NCI-H1694 (cell line): ENCODE measurements around the gene LNX2.
A peak's percentile ranks its signal among the peaks of the same experiment; 100 is the strongest.

Experiments
- DNase-seq: peaks from one replicate; lab custom pipeline; 2025; lab: John Stamatoyannopoulos, UW

LNX2 gene

DNA sequence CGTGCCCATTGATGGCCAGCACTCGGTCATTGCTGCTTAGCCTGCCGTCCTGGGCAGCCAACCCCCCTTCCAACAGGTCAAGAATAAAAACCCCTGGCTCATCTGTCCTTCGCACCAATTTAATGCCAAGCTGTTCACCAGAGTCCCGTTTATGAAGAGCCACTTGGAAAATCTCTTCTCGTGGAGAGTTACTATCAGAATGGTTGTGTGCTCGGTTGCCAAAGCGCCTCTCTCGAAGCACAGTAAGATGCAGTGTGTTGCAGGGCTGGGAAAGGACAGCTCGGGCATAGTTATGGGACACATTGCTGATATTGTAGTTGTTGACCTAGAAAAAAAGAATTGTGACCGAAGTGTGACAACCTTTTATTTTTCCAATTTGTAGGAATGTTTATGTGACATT, 57.9 kb downstream of the LNX2 start:
- no peak for DNase-seq

- DNase-seq: no peak
Observed at GRCh38 chr13:27559719-27560118, 60.6 kb downstream of the LNX2 start.

DNA sequence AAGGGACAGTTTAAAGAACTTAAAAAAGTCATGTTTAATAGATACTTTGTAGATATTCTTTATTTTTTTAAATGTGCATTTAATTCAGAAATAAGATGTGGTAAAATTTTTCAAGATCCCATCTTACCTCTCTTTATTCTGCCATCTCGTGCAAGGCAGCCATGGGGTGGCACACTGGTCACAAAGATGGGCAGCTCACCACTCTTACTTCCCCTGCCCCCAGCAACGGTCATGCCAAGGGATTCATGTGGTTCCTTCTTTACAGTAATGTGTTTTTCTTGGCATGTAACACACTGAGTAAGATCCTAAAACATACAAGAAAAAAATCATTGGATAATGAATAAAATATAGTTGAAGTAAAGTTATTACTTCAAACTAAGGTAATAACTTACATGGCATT, 64.2 kb downstream of the LNX2 start:
- no peak for DNase-seq

DNA sequence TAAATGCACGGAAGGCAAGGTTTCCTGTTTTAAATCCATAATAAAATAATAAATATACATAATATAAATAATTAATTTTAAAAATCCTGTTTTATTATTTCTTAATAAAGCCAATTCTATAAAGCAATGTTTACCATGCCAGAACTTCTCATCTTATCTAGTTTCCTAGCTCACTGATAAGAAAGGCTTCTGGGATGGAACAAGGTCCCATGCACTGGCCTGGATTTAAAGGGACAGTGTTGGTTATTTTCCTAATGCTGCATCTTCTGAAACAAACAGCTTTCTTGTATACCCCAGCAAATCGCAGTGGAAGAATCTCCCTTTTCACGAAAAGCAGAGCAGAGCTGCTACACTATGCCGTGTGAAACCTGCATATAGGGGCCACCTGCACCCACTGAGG, 68.8 kb downstream of the LNX2 start:
- DNase-seq: no peak

GRCh38 chr13:27549406-27549981, 70.8 kb downstream of the LNX2 start:
- no peak for DNase-seq

- DNase-seq: no peak
Observed at GRCh38 chr13:27542220-27542619, 78.1 kb downstream of the LNX2 start.

DNA sequence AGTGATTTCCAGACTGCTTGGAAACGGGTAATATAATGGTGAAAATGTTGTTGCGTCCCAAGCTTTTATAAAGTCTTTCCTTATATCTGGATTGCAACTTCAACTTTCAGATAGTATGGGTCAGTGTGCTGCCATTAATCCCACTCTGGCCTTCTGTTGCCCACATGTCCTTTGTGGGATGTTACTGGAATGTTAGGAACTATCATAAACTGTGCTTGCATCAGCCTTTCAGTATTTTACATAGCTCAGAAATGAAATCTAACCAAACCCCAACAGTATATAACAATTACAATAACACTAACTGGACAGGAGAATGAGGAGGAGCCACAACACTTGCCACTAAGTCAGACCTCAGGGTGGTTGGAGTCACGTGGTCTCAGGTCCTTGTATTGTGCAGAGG, 78.9 kb downstream of the LNX2 start:
- no peak for DNase-seq

GRCh38 chr13:27536361-27537101, 83.8 kb downstream of the LNX2 start:
- DNase-seq: no peak

DNA sequence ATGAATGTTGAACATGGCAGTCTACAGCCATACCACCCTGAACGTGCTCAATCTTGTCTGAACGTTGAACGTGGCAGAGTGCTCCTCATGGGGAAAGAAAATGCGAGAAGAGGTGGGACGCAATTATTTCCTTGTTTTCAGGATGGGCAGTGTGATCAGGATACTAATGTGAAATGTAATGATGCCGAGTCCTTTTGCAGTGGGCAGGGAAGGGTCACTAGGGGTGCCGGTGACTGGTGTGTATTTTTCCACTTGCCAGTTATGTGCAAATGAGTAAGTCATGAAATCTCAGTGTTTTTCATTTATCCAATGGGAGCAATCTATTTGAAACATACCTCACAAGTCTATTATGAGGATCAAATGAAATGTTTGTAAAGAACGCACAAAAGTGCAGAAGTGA, 84.8 kb downstream of the LNX2 start:
- DNase-seq: no peak

DNA sequence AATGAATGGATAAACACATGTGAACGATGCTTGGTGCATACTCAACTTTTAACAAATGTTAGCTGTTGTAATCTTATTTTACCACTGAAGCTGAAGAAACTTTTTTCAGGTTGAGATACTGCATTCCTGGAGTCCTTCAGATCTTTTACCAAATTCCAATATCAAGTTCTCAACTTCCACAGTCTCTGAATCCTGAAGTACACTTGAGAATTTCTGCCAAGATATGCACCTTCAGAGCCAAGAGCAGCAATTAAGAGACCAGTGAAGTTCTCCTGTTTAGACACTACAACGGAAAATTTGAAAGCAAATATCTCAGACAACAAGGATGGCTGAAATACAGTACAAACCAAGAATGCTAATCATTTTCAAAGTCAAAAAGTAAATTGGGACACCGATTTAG, 85.3 kb downstream of the LNX2 start:
- no peak for DNase-seq

DNA sequence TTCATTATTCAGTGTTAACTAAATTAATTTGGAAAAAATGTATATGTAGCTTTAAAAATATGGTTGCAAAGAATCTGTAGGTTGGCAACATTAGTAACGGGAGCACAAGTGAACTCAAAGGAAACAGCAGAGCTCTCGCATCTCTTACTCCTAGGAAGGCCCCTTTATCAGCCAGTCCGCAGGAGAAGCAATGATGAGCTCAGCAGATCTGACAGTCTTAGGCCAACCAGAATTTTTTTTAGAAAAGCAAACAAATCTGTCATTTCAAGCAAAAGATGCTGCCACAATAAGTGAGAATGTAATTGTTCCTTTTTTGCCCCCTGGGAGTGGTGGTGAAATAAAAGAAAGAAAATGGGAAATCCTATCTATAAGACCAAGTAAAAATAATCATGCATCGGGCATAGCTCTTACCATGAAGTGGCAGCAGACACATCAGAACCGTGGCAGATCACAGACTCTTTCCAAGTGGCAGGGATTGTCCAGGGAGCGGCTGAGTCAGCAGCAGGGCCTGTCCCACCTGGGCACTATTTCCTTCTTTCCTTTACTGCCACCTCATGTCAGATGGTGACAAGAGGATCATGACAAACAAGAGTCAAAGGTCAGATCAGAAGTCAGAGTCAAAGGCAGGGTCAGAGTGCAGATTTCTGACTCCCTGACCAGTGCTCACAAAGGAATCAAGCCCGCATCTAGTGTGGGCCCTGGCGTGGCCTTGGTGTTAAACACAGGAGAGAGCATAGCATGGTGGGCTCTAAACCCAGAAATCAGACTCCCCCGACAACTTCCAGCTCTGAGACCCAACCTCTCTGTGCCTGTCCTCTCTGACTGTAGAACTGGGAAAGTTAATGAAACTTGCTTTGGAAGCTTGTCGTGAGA, 86.0 kb downstream of the LNX2 start:
- DNase-seq: no peak

- no peak for DNase-seq
Observed at GRCh38 chr13:27533155-27533643, 87.1 kb downstream of the LNX2 start.

DNA sequence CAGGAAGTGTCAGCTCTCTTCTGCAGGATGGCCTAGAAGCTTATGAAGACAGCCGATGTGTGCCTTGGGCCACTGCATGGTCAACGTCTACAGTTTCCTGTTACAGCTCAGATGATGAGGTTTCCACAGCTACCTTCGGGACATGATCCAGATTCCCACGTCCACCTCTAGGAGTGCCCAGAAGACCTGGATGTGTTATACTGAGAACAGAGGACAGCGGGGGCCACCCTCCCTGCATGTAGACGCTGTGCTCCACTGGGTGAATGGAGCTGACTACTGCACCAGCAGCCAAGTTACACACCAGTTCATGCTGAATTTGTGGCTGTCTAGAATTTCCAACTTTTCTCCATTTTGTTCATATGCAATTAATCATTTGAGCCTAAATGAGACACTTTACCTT, 91.4 kb downstream of the LNX2 start:
- DNase-seq: no peak

DNA sequence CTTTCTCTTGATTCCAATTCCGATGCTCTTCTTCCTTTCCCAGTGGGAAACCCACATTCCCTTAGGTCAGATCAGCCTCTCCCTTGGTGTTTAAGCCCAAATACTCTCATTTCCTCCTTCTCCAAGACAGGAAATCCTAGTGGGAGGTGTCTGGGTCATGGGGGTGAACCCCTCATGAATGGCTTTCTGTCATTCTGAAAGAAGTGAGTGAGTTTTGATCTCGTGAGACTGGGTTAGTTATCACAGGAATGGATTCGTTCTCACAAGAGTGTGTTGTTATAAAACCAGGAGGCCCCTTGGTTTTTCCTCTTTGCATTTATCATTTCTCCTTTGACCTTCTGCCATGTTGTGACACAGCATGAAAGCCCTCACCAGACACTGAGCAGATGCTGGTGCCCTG, 93.8 kb downstream of the LNX2 start:
- no peak for DNase-seq

DNA sequence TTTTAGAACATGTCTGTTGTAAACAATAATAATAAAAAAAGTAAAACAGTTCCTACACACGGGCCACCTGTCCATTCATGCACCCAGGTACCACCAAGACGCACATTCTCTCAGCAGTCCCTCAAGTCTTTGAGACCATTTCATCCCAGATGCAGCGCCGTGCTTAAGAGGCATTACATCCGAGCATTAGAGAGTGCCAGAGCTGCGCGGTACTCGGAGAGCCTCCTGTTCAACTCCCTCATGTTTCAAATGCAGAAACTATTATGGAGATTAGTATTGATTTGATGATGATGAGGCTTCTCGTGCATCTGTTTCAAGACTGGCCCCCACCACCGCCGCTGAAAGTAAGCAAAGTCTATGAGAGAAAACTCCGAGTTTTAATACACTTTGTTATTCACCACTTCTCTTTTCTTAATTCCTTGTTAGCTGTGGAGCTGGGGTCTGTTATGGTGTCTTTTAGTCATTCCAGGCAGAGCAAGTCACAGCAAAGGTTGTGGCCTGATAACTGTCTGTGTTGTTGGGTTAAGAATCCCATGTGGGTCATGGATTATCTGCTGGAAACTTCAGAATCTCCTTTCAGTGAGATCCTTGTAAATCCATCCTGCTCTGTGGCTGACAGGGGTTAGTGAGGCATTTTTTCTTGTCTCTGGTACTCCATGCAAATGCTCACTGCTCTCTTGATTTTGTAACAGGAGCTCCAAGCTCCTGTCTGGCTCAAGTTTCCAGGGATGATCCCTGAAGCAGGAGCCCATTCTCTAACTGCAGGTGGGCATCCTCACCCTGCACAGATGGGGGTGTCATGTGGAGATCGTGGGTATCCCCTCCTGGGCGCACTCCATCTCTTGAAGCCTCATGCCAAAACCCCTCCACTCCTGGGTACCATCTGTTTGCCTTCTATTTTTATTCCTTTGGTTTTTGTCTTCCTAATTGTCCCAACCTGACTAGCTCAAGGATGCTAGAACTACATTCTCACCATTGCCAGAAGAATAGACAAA, 95.1 kb downstream of the LNX2 start:
- peak; percentile 31 for DNase-seq

GRCh38 chr13:27523346-27524073, 96.8 kb downstream of the LNX2 start:
- DNase-seq: no peak

DNA sequence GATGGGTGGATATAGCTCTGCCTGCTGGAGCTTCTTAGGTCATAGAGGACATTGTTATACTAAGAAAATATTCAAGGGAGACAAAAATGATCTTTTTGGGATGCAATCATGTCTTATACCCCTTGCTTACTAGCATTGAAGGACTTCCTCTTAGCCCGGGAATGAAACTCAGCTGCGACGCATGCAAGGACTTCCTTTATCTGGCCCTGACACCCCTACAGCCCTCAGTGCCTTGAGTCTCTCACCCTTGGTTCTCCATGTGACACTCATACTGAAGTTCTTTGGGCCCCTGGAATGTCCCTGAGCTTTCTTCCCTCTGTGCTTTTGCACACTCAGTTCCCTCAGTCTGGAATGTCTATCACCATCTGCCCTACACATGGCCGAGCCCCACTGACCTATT, 97.5 kb downstream of the LNX2 start:
- DNase-seq: no peak

GRCh38 chr13:27516103-27516502, 104.2 kb downstream of the LNX2 start:
- no peak for DNase-seq

- no peak for DNase-seq
Observed at GRCh38 chr13:27510082-27510481, 110.2 kb downstream of the LNX2 start.

GRCh38 chr13:27508802-27509201, 111.5 kb downstream of the LNX2 start:
- no peak for DNase-seq

DNA sequence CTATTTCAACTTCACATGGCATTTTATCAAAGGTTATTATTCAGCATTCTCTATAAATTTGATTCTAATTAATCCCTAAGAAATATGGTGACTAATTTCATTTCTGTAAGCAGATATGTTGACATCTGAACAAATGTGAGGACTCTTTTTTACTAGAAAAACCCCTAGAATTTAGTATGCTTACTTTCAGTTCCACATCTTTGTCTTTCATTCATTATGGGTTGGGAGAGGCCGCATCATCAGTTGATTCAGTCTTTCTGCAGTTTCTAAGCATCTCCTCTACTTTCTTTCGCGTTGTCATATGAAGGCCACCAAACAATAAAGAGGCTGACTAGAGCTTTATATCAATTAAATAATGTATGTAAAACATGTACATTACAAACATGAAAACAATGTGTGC, 114.5 kb downstream of the LNX2 start:
- no peak for DNase-seq
